RWPE2 (cell line): ENCODE results near the gene ARHGAP32.

ENCODE experiments used
- ATAC-seq: fragments of 200-7000 bp; cut with Tn5 transposase; 3 replicates; pipeline ENCODE4 v1.9.1; 2021; ENCODE audit warnings: low read depth
- DNase-seq: peaks from one replicate; pipeline ENCODE4 v3.0.0-alpha.2; 2020; ENCODE audit warnings: low spot score
- H3K27ac ChIP-seq: fragments of 450-650 bp; 2 replicates; pipeline ENCODE4 v1.5.1; 2017; ENCODE audit warnings: mild to moderate bottlenecking; ENCODE audit not compliant: poor library complexity, severe bottlenecking
- H3K27me3 ChIP-seq: fragments of 250-450 bp; sonication (Bioruptor Pico); 2 replicates; pipeline ENCODE4 v1.5.1; 2021; ENCODE audit warnings: mild to moderate bottlenecking, moderate library complexity; ENCODE audit not compliant: insufficient read depth, poor library complexity, severe bottlenecking
- H3K36me3 ChIP-seq: fragments of 250-450 bp; sonication (Bioruptor Pico); 2 replicates; pipeline ENCODE4 v1.5.1; 2020; ENCODE audit warnings: low read depth, mild to moderate bottlenecking, moderate library complexity
- H3K4me1 ChIP-seq: fragments of 250-450 bp; sonication (Bioruptor Pico); 2 replicates; pipeline ENCODE4 v1.5.1; 2021; ENCODE audit warnings: mild to moderate bottlenecking, moderate library complexity; ENCODE audit not compliant: insufficient read depth, poor library complexity, severe bottlenecking
- H3K4me3 ChIP-seq: fragments of 250-450 bp; sonication (Bioruptor Pico); 2 replicates; pipeline ENCODE4 v1.5.1; 2021; ENCODE audit warnings: mild to moderate bottlenecking, moderate library complexity; ENCODE audit not compliant: severe bottlenecking
- H3K9me3 ChIP-seq: fragments of 250-450 bp; sonication (Bioruptor Pico); 2 replicates; pipeline ENCODE4 v1.5.1; 2021; ENCODE audit warnings: mild to moderate bottlenecking, moderate library complexity; ENCODE audit not compliant: severe bottlenecking
- CTCF ChIP-seq: fragments of 450-650 bp; IDR thresholded peaks from one replicate; pipeline ENCODE4 v1.5.1; 2017; ENCODE audit warnings: mild to moderate bottlenecking, moderate library complexity; ENCODE audit not compliant: poor library complexity, severe bottlenecking

Gene ARHGAP32

DNA sequence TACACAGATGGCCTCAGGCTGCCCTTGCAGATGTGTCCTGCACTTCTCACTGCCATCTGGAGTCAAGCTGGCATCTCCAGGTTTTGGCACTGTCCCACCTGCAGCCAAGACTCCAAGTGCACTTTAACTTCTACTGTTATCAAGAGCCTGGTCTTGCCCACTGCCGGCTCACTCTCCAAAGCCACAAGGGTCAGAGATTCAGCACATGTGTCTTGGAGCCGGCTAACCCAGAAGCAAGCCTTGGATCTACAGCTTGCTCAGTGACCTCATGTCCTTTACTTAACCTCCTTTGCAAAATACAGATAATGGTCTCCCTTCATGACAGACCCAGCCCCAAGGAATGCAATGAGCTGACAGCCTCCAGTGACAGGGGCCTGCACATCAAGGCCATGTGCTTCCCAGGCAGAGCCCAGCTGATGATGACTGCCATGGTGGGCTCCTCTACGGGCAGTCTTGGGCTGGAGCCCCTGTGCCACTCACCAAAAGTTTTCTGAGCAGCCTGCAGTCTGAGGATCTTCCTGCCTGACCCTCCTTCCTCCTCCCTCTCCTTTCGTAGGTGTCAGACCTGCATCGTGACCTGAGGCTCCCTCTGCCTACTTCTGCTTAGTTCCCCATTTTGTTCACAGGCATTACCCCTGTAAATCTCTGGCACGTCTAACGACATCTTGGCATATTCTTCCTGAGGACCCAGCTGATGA lies 258.5 kb downstream of the ARHGAP32 start:
- no peak overlapping the region for H3K4me3 ChIP-seq
- ATAC-seq (no peak), DNase-seq (no peak)
- no peaks in the 10 kb centered on the region for H3K4me1 ChIP-seq
- no peak for TF ChIP-seq CTCF
- H3K27me3 ChIP-seq = no peaks in the 10 kb centered on the region
- H3K9me3 ChIP-seq = no peaks in the 10 kb centered on the region
- no peak overlapping the region for H3K27ac ChIP-seq
- H3K36me3 ChIP-seq = no peaks in the 10 kb centered on the region

- H3K36me3 ChIP-seq = no peaks in the 10 kb centered on the region
- no peaks in the 10 kb centered on the region for H3K4me1 ChIP-seq
- no peak for TF ChIP-seq CTCF
- no peaks in the 10 kb centered on the region for H3K27me3 ChIP-seq
- DNase-seq = no peak
- H3K4me3 ChIP-seq = no peak overlapping the region
- no peak overlapping the region for H3K27ac ChIP-seq
- no peaks in the 10 kb centered on the region for H3K9me3 ChIP-seq
- ATAC-seq = peak; percentile 82
These were observed 260.5 kb downstream of the ARHGAP32 start for GRCh38 chr11:128931668-128932067.

GRCh38 chr11:128931066-128931465 lies 261.1 kb downstream of the ARHGAP32 start:
- no peaks in the 10 kb centered on the region for H3K27me3 ChIP-seq

GRCh38 chr11:128929991-128930390 lies 262.1 kb downstream of the ARHGAP32 start:
- ATAC-seq (no peak), DNase-seq (no peak)
- Histone ChIP-seq H3K4me1 (no peaks in the 10 kb centered on the region), H3K4me3 (no peak overlapping the region), H3K36me3 (no peaks in the 10 kb centered on the region), H3K9me3 (no peaks in the 10 kb centered on the region), H3K27ac (no peak overlapping the region), H3K27me3 (no peaks in the 10 kb centered on the region)
- no peak for TF ChIP-seq CTCF

More at GRCh38 chr11:128931066-128931465, 261.1 kb downstream of the ARHGAP32 start:
- Histone ChIP-seq H3K36me3 (no peaks in the 10 kb centered on the region), H3K4me3 (no peak overlapping the region), H3K27ac (no peak overlapping the region), H3K4me1 (no peaks in the 10 kb centered on the region), H3K9me3 (no peaks in the 10 kb centered on the region)
- DNase-seq (no peak), ATAC-seq (no peak)
- no peak for TF ChIP-seq CTCF

DNA sequence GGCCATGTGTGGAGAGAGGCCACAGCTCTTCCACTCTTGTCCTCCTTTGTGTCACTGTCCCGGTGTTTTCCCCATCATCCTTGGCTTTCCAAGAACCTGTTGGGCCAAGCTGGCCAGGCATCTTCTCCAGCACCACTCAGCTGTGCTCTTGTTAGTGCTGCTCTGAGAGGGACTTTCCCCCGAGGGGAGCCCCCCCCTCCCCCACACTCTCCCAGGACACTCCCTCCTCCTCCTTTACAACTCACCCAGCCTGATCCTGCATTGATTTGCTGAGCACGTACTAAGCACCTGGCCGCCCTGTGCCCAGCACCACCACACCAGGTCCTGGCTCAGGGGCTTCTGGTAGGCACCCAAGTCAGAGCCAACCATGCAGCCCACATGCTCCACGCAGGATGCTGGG lies 262.7 kb downstream of the ARHGAP32 start:
- no peaks in the 10 kb centered on the region for H3K36me3 ChIP-seq
- no peak for TF ChIP-seq CTCF
- DNase-seq (no peak), ATAC-seq (no peak)
- H3K9me3 ChIP-seq = no peaks in the 10 kb centered on the region
- no peaks in the 10 kb centered on the region for H3K4me1 ChIP-seq
- no peaks in the 10 kb centered on the region for H3K27me3 ChIP-seq
- no peak overlapping the region for H3K4me3 ChIP-seq
- H3K27ac ChIP-seq = no peak overlapping the region
